K562 (cell line): Measurements from ENCODE around the gene BRD7. TPM values are rescaled to one million over a fixed set of nuclear protein-coding genes. Genes with fewer than 3 reads are reported as not detected.

Experiments
- ATAC-seq: fragments of 200-7000 bp; cut with Tn5 transposase; 3 replicates; pipeline ENCODE4 v1.9.1; 2020; ENCODE audit warnings: moderate library complexity
- BruUV-seq: library from RNA; stranded (reverse); fragments of 400-500 nt; replicated peaks from 2 replicates; lab custom pipeline; 2021; lab: Mats Ljungman, UMichigan
- CTCF ChIA-PET: fragments of 300-600 bp; formaldehyde crosslinking; extraction: SDS; loops from one replicate; lab custom pipeline; 2021; ENCODE audit warnings: low intra/inter-chr PET ratio; lab: Yijun Ruan, JAX
- POLR2A ChIA-PET: fragments of 300-600, 350-650 bp; sonication (Branson Sonifier 250); formaldehyde crosslinking; extraction: SDS; loops from one replicate; lab custom pipeline; 2021; ENCODE audit warnings: antibody characterized with exemption, inconsistent platforms; lab: Yijun Ruan, JAX
- DNase-seq, 4 experiments: peaks; one replicate each; pipeline versions ENCODE4 v3.0.0 to v3.0.0-alpha.2; 2011 to 2018; ENCODE audit warnings: low spot score in 3 of 4, mixed read lengths in 3 of 4; ENCODE audit errors: extremely low read depth in 1 of 4
- FAIRE-seq: peaks from 2 replicates; lab custom pipeline; 2011; peaks lifted over from hg19 to GRCh38; lab: Jason Lieb, UNC
- H2AFZ ChIP-seq: 2 replicates; pipeline ENCODE4 v1.6.0; 2011; ENCODE audit warnings: low read depth, low read length, control low read depth, inconsistent platforms
- H3K27ac ChIP-seq: fragments of 200-600 bp; 3 replicates; pipeline ENCODE4 v1.8.0; 2011; ENCODE audit warnings: low read depth, mild to moderate bottlenecking, control low read depth, inconsistent platforms, low read length, moderate library complexity, mixed read lengths; ENCODE audit errors: extremely low read depth
- H3K27me3 ChIP-seq, 2 experiments: fragments of 300-600 bp in 1 of 2; 2 replicates in 1 of 2; 3 replicates in 1 of 2; pipeline versions ENCODE4 v1.6.0 to v1.8.0; 2011; ENCODE audit warnings: inconsistent platforms in 2 of 2, low read length in 2 of 2, mild to moderate bottlenecking in 1 of 2, mixed read lengths in 1 of 2, moderate library complexity in 1 of 2; ENCODE audit not compliant: control insufficient read depth in 2 of 2, insufficient read depth in 2 of 2
- H3K36me3 ChIP-seq: fragments of 300-600 bp; 3 replicates; pipeline ENCODE4 v1.8.0; 2011; ENCODE audit warnings: mild to moderate bottlenecking, low read length, inconsistent platforms; ENCODE audit not compliant: control insufficient read depth, insufficient read depth
- H3K4me1 ChIP-seq, 2 experiments: fragments of 200-600 bp in 1 of 2; replicated peaks in 1 of 2; 2 replicates in 1 of 2; 3 replicates in 1 of 2; pipeline versions ENCODE4 v1.5.1 to v1.8.0; 2011; ENCODE audit warnings: inconsistent platforms in 2 of 2, low read length in 2 of 2, mild to moderate bottlenecking in 1 of 2, mixed read lengths in 1 of 2, moderate library complexity in 1 of 2; ENCODE audit not compliant: control insufficient read depth in 2 of 2, insufficient read depth in 2 of 2
- H3K4me2 ChIP-seq: 2 replicates; pipeline ENCODE4 v1.6.1; 2011; ENCODE audit warnings: low read length, control low read depth, inconsistent platforms, mixed read lengths; ENCODE audit not compliant: insufficient read depth
- H3K4me3 ChIP-seq: fragments of 200-600 bp; sonication (generic), shearing (Covaris generic); 2 replicates; pipeline ENCODE4 v1.5.1; 2016; ENCODE audit warnings: control low read depth, inconsistent platforms
- H3K79me2 ChIP-seq: fragments of 200-600 bp; 3 replicates; pipeline ENCODE4 v1.8.0; 2011; ENCODE audit warnings: low read length, inconsistent platforms; ENCODE audit not compliant: control insufficient read depth, insufficient read depth
- H3K9ac ChIP-seq, 2 experiments: 2 replicates each; pipeline versions ENCODE4 v1.6.0 to v1.6.1; 2011; ENCODE audit warnings: low read depth in 2 of 2, low read length in 2 of 2, control low read depth in 1 of 2, inconsistent platforms in 1 of 2, mild to moderate bottlenecking in 1 of 2, mixed read lengths in 1 of 2; ENCODE audit not compliant: insufficient read depth in 1 of 2
- H3K9me1 ChIP-seq: one replicate; pipeline ENCODE4 v1.6.0; 2011; ENCODE audit warnings: inconsistent platforms, mild to moderate bottlenecking, low read length, moderate library complexity; ENCODE audit not compliant: control insufficient read depth, insufficient read depth
- H3K9me3 ChIP-seq: replicated peaks from 2 replicates; pipeline ENCODE4 v1.5.1; 2011; ENCODE audit warnings: low read depth, low read length, inconsistent platforms; ENCODE audit not compliant: control insufficient read depth, insufficient read depth
- H4K20me1 ChIP-seq: replicated peaks from 2 replicates; pipeline ENCODE4 v1.6.1; 2011; ENCODE audit warnings: low read length, inconsistent platforms, mixed read lengths; ENCODE audit not compliant: control insufficient read depth, insufficient read depth
- ARHGAP35 ChIP-seq: fragments of 450-650 bp; IDR thresholded peaks from 2 replicates; pipeline ENCODE4 v1.6.1; 2018; ENCODE audit not compliant: partially characterized antibody
- ATF1 ChIP-seq, 2 experiments: fragments of 450-650 bp in 1 of 2; IDR thresholded peaks; 2 replicates each; pipeline ENCODE4 v1.6.1; 2016; ENCODE audit warnings: missing compliant biosample characterization in 1 of 2, missing genetic modification characterization in 1 of 2
- CEBPG ChIP-seq, 3 experiments: fragments of 200-800 bp in 1 of 3; sonication (Bioruptor generic) in 1 of 3; sonication (generic) in 1 of 3; formaldehyde crosslinking in 1 of 3; IDR thresholded peaks in 2 of 3; conservative IDR thresholded peaks in 1 of 3; 2 replicates each; pipeline versions ENCODE4 v1.6.1 to v1.8.0; 2016 to 2022; ENCODE audit warnings: missing compliant biosample characterization in 2 of 3, missing genetic modification characterization in 2 of 3, mild to moderate bottlenecking in 1 of 3, missing genetic modification reagents in 1 of 3
- CREBBP ChIP-seq: IDR thresholded peaks from one replicate; pipeline ENCODE4 v1.6.1; 2012; ENCODE audit warnings: low read depth, mild to moderate bottlenecking, control low read depth, inconsistent platforms, low read length
- FOSL1 ChIP-seq: fragments of 200-800 bp; sonication (Bioruptor generic); conservative IDR thresholded peaks from 2 replicates; pipeline ENCODE4 v1.6.1; 2016; ENCODE audit warnings: missing genetic modification characterization, missing compliant biosample characterization
- HNRNPLL ChIP-seq: fragments of 200-400 bp; formaldehyde crosslinking; IDR thresholded peaks from 2 replicates; pipeline ENCODE4 v1.6.1; 2017; ENCODE audit warnings: low read length, low read depth, mild to moderate bottlenecking; ENCODE audit not compliant: poor library complexity, severe bottlenecking
- IRF9 ChIP-seq: fragments of 450-650 bp; IDR thresholded peaks from 2 replicates; pipeline ENCODE4 v1.6.1; 2016; ENCODE audit warnings: missing biosample characterization, missing genetic modification characterization
- KAT7 ChIP-seq: sonication (generic); formaldehyde crosslinking; IDR thresholded peaks from 2 replicates; pipeline ENCODE4 v1.8.0; 2022; ENCODE audit warnings: missing genetic modification reagents, mild to moderate bottlenecking, borderline replicate concordance
- KLF6 ChIP-seq: fragments of 250-450 bp; sonication (Bioruptor Pico); IDR thresholded peaks from 2 replicates; pipeline ENCODE4 v1.4.0; 2020; ENCODE audit warnings: mild to moderate bottlenecking, moderate library complexity, borderline replicate concordance
- MTA1 ChIP-seq: fragments of 450-650 bp; IDR thresholded peaks from 2 replicates; pipeline ENCODE4 v1.6.1; 2017; ENCODE audit warnings: borderline replicate concordance
- MTF1 ChIP-seq: fragments of 250-450 bp; sonication (Bioruptor Pico); IDR thresholded peaks from 2 replicates; pipeline ENCODE4 v1.9.0; 2021; ENCODE audit warnings: moderate library complexity, mild to moderate bottlenecking, inconsistent platforms, borderline replicate concordance
- SIN3A ChIP-seq, 2 experiments: fragments of 150-350 bp in 1 of 2; IDR thresholded peaks; 2 replicates each; pipeline ENCODE4 v1.6.1; 2011 to 2016; ENCODE audit warnings: borderline replicate concordance in 2 of 2, low read depth in 2 of 2, low read length in 2 of 2, mild to moderate bottlenecking in 2 of 2, moderate library complexity in 2 of 2; ENCODE audit not compliant: control insufficient read depth in 1 of 2
- SREBF1 ChIP-seq: fragments of 150-350 bp; IDR thresholded peaks from 2 replicates; pipeline ENCODE4 v1.6.1; 2014; ENCODE audit warnings: antibody characterized with exemption, low read depth, low read length, borderline replicate concordance
- ZNF263 ChIP-seq: sonication (generic); formaldehyde crosslinking; IDR thresholded peaks from 2 replicates; pipeline ENCODE4 v1.8.0; 2022; ENCODE audit warnings: mild to moderate bottlenecking, missing genetic modification reagents, borderline replicate concordance
- ZNF282 ChIP-seq: sonication (generic); formaldehyde crosslinking; IDR thresholded peaks from 2 replicates; pipeline ENCODE4 v1.8.1; 2023; ENCODE audit warnings: missing genetic modification reagents
- ZNF75A ChIP-seq: fragments of 450-650 bp; formaldehyde crosslinking; IDR thresholded peaks from 2 replicates; pipeline ENCODE4 v1.4.0; 2020; ENCODE audit warnings: mild to moderate bottlenecking
- WGBS: fragments of 100-300 bp; shearing (Covaris generic); methylation state at CpG from one replicate; pipeline ENCODE4 v1.1.6; 2016; ENCODE audit warnings: low coverage, mixed read lengths; ENCODE audit not compliant: insufficient coverage; ENCODE audit errors: missing lambda C conversion rate; 5-methylcytosine and 5-hydroxymethylcytosine counted together
- in situ Hi-C: fragments of 300-500 bp; cut with MboI; formaldehyde crosslinking; loops from 4 replicates; pipeline ENCODE4 v1.15.0; 2018; ENCODE audit warnings: inconsistent platforms, mixed read lengths
- intact Hi-C: fragments of 100-400 bp; cut with micrococcal nuclease; formaldehyde crosslinking; loops from 2 replicates; pipeline ENCODE4 v1.14.2; 2022
- polyA plus RNA-seq, 8 experiments: library from polyadenylated mRNA; depleted of rRNA in 4 of 8; stranded (reverse) in 5 of 8; unstranded in 3 of 8; fragments of >200 nt; fragmentation: Nextera tagmentation in 2 of 8; fragmentation: Illumina TruSeq in 1 of 8; extraction: Ambion mirVana in 2 of 8; extraction: Trizol in 1 of 8; gene quantifications; 2 replicates each; pipeline versions ENCODE4 v1.2.1 to v1.2.3, GENCODE V29; 2011 to 2014; ENCODE audit warnings: inconsistent platforms in 1 of 8, missing spikeins in 1 of 8
- total RNA-seq, 7 experiments: library from RNA; depleted of rRNA in 6 of 7; stranded (reverse); fragments of >200 nt in 6 of 7; fragmentation: Illumina TruSeq in 2 of 7; extraction: Trizol in 2 of 7; gene quantifications; 2 replicates each; pipeline versions ENCODE4 v1.2.1 to v1.2.3, GENCODE V29; 2011 to 2021; ENCODE audit warnings: low replicate concordance in 1 of 7
- TF ChIP-seq, protein P1 (sequence below): sonication (generic); formaldehyde crosslinking; IDR thresholded peaks from 2 replicates; pipeline ENCODE4 v1.9.0; 2022; ENCODE audit warnings: mild to moderate bottlenecking, missing genetic modification reagents

The BRD7 gene
- total and polyA plus RNA-seq, 9 of the 15 experiments (the other 6 are each of a cell fraction or from before 2014, with no cell fraction given) = 20.6 to 101 (median 68.7) TPM

DNA sequence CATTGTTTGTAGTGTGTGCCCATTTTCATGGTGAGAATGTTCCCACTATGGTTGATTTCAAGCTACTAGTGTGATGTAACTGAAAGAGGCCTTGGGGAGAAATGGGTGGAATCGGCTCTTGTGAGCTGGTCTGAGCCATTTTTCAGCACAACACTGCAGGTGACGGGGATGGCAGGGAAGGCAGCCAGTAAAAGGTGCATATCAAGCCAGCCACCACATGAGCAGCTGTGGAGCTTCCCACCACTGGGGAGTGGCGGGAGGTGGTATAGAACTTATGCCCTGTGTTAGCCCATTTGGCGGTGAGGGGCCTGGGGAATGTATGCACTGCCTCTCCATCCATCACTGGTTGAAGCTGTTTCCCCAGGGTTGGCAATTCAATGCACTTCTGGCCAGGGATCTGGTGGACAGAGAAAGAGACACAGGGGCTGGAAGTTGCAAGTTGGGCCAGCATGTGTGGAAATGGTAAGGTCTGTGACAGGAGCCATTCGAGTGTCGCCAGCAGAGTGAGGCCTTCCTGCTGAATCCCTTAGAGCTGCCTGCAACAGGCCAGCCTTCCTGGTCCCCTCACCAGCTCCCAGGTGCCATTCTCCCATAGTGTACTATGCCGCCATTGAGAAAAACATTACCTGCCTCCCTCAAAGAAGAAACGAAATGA, 31.7 kb upstream of the BRD7 start:
- FAIRE-seq (no peak), DNase-seq (no peak)
- POLR2A ChIA-PET = interaction anchor here (0.5 to 1.8 kb wide), 3 partner anchors 14 to 66 kb away, joined by 3 to 7 read pairs (median 3); no protein-coding TSS in a partner anchor

More for the DNA sequence above, 31.7 kb upstream of the BRD7 start:
- no peak for ATAC-seq
- no peak overlapping the region for H2AFZ ChIP-seq
- no peaks in the 10 kb centered on the region for H3K79me2 ChIP-seq
- no peaks in the 10 kb centered on the region for H4K20me1 ChIP-seq
- intact Hi-C loops = no loop called here
- no peaks in the 10 kb centered on the region for H3K36me3 ChIP-seq
- peaks cover 3 to 29% of the 10 kb centered on the region in 2 experiments; a peak in 4 of 5 replicates for H3K27me3 ChIP-seq
- TF ChIP-seq HNRNPLL (no peak), SREBF1 (no peak), CEBPG (CRISPR knock-in tag; IDR thresholded peaks at IDR 0.05) (no peak), CEBPG (tag; conservative IDR thresholded peaks at IDR 0.05 in 1 of 2, IDR thresholded peaks at IDR 0.05 in 1 of 2) (no peak), SIN3A (IDR thresholded peaks at IDR 0.05; ENCODE audit: borderline replicate concordance in 2 of 2, control insufficient read depth in 1 of 2, low read depth in 2 of 2, low read length in 2 of 2) (no peak), IRF9 (tag) (no peak), ATF1 (CRISPR knock-in tag; IDR thresholded peaks at IDR 0.05) (no peak), ATF1 (tag; IDR thresholded peaks at IDR 0.05) (no peak), ZNF75A (CRISPR knock-in tag) (no peak), ZNF263 (CRISPR knock-in tag) (no peak), FOSL1 (tag) (no peak), ZNF282 (CRISPR knock-in tag) (no peak), MTA1 (no peak), MTF1 (CRISPR knock-in tag) (no peak), KLF6 (CRISPR knock-in tag) (no peak), KAT7 (no peak), ARHGAP35 (no peak), CREBBP (no peak)
- TF ChIP-seq, protein P1, sequence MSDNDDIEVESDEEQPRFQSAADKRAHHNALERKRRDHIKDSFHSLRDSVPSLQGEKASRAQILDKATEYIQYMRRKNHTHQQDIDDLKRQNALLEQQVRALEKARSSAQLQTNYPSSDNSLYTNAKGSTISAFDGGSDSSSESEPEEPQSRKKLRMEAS (CRISPR knock-in tag) = no peak
- BruUV-seq = no TSS peak
- H3K4me3 ChIP-seq = no peak overlapping the region
- CTCF ChIA-PET = no interaction called here
- 20% methylated on average over 8 of the region's 8 CpGs for WGBS
- H3K9me3 ChIP-seq = no peaks in the 10 kb centered on the region
- no peak overlapping the region; a peak in 1 of 4 replicates for H3K9ac ChIP-seq
- in situ Hi-C loops = no loop called here
- peaks cover 2% of the 10 kb centered on the region for H3K9me1 ChIP-seq
- H3K4me1 ChIP-seq = peaks cover 7 to 9% of the 10 kb centered on the region in 2 experiments; a peak in 3 of 5 replicates
- H3K27ac ChIP-seq = no peak overlapping the region
- no peak overlapping the region for H3K4me2 ChIP-seq
